ENCODE data around the gene FUOM. TPM values are rescaled to one million over a fixed set of nuclear protein-coding genes. Genes with fewer than 3 reads are reported as not detected.

The FUOM gene
- total and polyA plus RNA-seq, 2 experiments from 2014 or later = 30.8 to 33.9 TPM

GRCh38 chr10:133381036-133381435, 23.2 kb upstream of the FUOM start:
- no peak overlapping the region for H2AFZ ChIP-seq

More at GRCh38 chr10:133381036-133381435, 23.2 kb upstream of the FUOM start:
- Histone ChIP-seq H3K4me2 (no peak overlapping the region), H3K36me3 (ENCODE audit: insufficient read depth) (no peaks in the 10 kb centered on the region; the same call in 1 of the 2 replicates), H3K27me3 (ENCODE audit: insufficient read depth) (peaks cover 36% of the 10 kb centered on the region), H3F3A (replicated peaks; ENCODE audit: low read depth) (no peaks in the 10 kb centered on the region), H3K27ac (ENCODE audit: low read depth) (no peak overlapping the region), H3K4me1 (ENCODE audit: insufficient read depth) (peaks cover 5% of the 10 kb centered on the region; the same call in 1 of the 2 replicates), H4K20me1 (replicated peaks; ENCODE audit: insufficient read depth) (no peaks in the 10 kb centered on the region), H3K4me3 (no peak overlapping the region), H3K79me2 (replicated peaks; ENCODE audit: insufficient read depth) (no peaks in the 10 kb centered on the region), H3K9me2 (ENCODE audit: insufficient read depth) (no peaks in the 10 kb centered on the region)
- H3K27ac Mint-ChIP-seq = no peak overlapping the region
- no peak overlapping the region for H3K4me3 Mint-ChIP-seq
- ATAC-seq (no peak), DNase-seq (ENCODE audit: low spot score) (no peak)
- 0 out of 3 replicates have a peak, but pooled peaks cover 3% of the 10 kb centered on the region for H3K36me3 Mint-ChIP-seq (ENCODE audit: low read depth)
- H3K4me1 Mint-ChIP-seq = no peaks in the 10 kb centered on the region
- H3K27me3 Mint-ChIP-seq (ENCODE audit: insufficient read depth, low read depth, poor library complexity) = peaks cover 22% of the 10 kb centered on the region
- H3K9me3 Mint-ChIP-seq = no peaks in the 10 kb centered on the region; the same call in 2 of the 3 replicates
- TF ChIP-seq ZNF331 (CRISPR knock-in tag; IDR thresholded peaks at IDR 0.05; ENCODE audit: low read depth) (no peak), NANOG (IDR thresholded peaks at IDR 0.05; ENCODE audit: borderline replicate concordance) (no peak), JUNB (IDR thresholded peaks at IDR 0.05; ENCODE audit: unreplicated experiment) (no peak), ZNF462 (CRISPR knock-in tag; IDR thresholded peaks at IDR 0.05) (no peak), REST (IDR thresholded peaks at IDR 0.05; ENCODE audit: unreplicated experiment) (no peak), EZH2phosphoT487 (IDR thresholded peaks at IDR 0.05; ENCODE audit: unreplicated experiment) (no peak), CREB1 (CRISPR knock-in tag; IDR thresholded peaks at IDR 0.05; ENCODE audit: low read depth) (no peak), ETS1 (IDR thresholded peaks at IDR 0.05) (no peak), STAT1 (IDR thresholded peaks at IDR 0.05; ENCODE audit: unreplicated experiment) (no peak)

Data from GM23338 (cell line).